HG03575 (cell line): ENCODE results near the gene TCHHL1.

ENCODE experiments used
- ATAC-seq: cut with Tn5 transposase; IDR thresholded peaks from one replicate; pipeline ENCODE4 v1.9.1; 2021; ENCODE audit not compliant: unreplicated experiment, insufficient number of reproducible peaks, low FRiP score; ENCODE audit errors: extremely low read depth

Gene TCHHL1

DNA sequence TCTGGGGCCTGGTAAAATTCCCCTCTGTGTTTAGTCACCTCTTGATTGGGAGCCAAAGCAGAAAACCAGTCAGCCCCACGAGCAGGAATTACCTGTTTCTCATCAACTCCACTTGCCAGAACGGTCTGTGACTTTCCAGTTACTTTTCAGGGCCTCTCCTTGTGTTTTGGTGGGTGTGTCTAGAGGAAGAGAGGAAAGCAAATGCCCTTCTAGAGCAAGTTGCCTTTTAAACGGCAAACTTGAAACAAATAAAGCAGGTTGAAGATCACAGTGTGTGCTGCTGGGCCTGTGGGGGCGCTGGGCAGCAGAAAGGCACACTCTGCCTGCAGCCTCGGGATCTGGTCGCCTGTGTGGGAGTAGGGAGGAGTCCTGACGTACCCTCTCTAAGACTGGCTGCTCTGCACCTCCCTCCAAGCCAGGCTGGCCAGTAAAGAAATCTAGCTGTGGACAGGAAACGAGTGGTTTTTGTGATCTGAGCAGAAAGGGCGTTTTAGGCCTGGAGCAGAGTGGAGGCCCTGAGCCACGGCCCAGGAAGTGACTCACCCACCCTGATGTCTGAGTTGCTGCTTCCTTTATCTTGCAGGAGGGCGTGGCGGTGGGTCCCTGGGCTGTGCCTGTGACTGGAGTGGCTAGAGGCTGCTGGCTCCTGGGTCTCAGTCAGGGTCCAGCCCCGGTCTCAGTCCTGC, 41.0 kb downstream of the TCHHL1 start:
- ATAC-seq = peak; percentile 92

- no peak for ATAC-seq
Observed at GRCh38 chr1:152047413-152047729, 41.5 kb downstream of the TCHHL1 start.

DNA sequence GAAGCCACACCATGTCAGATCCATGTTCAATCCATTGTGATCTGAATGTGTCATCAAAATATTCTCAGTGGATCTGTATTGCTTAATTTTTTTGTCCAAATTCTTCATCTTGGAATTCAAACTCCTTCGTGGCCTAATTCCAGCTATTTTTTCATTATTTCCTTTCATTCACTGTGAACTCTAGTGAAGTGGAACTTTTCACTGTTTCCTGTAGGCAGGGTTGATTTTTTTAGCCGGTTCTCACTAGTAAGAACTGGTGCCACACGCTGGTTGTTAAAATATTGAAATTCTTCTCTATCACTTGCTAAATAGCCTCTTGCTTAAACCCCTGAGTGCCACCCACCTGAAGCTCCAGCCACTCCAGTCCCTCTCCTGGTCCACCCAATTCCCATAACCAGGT, 44.5 kb downstream of the TCHHL1 start:
- no peak for ATAC-seq

DNA sequence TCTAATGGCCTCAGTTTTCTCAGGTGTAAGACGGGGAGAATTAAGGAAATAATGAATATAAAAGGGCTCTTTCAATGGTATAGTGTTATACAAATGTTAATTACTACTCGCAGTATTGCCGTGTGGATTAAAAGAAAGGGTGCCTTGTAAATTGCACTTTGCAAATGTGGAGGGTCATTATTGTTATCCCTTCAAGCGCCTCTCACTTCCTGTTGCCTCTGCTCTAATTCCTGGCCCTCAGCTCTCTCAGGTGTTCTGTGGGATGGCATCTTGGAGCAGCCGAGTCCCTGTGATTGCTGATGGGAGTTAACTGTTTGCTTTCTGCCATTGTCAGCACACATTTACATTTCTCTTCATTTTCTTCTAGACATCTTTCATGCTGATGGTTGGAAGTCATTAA, 45.0 kb downstream of the TCHHL1 start:
- ATAC-seq = no peak

DNA sequence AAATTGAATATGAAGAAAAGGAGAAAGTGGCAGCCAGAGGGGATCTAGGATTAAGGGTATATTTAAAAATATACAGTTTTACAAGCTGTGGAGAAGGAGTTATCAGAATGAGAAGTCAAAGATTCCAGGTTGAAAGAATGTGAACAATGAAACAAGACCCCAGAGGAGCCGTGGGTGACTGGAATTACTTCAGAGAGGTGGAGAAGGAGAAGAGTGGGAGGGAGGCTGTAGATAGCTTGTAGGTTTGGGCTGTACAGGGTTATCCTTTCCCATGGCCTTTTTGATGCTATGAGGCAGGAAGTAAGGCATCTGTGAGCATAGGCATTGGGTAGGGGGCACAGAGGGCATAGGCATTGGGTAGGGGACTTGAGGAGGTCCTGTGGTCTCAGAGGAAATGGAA, 46.8 kb downstream of the TCHHL1 start:
- no peak for ATAC-seq

DNA sequence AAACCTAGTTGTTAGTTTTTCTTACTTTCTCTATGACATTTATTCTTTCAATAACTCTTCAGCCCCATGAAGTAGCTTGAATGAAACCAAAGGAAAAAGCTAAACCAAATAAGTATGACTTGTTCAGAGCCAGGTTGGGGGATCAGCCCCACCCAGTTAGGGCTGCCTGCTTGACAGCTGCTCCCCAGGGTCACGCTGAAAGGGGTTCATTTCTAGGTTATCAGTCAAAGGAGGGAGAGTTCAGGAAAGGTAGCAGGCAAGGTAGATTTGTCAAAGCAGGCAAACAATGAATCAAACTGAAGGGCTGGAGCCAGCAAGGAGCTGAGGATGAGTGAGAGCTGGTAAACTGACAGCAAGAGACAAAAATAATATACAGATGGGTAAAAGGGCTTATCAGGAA, 49.0 kb downstream of the TCHHL1 start:
- no peak for ATAC-seq

GRCh38 chr1:152039461-152039860, 49.4 kb downstream of the TCHHL1 start:
- no peak for ATAC-seq

- ATAC-seq = no peak
Observed at GRCh38 chr1:152038871-152039270, 50.0 kb downstream of the TCHHL1 start.

- no peak for ATAC-seq
Observed at GRCh38 chr1:152036267-152037216, 52.3 kb downstream of the TCHHL1 start, which contains the start of gene S100A11. TSS of gene S100A11 (minus strand) at chr1:152037004. CDS start at chr1:152036915, 89 bp downstream.

GRCh38 chr1:152035539-152036266, 53.2 kb downstream of the TCHHL1 start:
- ATAC-seq = no peak

DNA sequence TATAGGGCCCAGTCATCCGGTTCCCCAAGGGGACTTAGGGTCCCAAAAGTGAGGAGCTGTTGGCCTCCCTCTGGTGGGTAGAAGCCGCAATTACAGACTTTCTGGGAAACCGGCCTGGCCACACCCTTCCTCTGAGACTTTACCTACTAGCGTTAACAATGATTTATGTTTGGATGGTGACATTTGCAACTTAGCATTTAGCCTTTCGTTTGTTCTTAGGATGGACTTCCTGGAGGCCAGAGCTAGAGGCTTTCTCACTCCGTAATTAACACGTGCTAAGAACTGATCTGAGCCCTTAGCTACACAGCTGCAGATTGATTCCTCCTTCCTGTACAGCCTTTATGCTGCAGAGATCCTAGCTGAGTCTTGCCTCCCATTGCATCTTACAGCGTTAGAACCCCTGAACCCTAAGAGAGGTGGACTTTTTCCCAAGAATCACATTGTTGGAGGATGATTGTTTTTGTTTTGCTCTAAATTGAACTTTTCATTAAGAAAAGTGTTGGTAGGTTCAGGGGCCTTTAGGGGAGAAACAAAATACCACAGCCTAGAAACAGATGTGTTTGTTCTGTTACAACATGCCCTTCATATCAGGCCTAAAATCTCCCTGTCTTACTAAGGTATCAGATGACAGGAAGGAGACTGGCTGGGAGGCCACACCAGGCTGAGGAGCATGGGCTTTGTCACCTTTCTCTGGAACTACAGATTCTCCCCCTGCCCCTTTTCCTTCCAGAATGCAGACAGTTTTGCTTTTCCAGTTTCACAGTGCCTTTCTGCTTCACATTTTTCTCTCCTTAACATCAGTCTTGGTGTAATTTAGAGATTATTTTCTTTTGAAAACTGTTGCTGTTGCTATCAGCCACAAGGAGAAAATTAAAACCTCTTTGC, 54.0 kb downstream of the TCHHL1 start:
- ATAC-seq = no peak

DNA sequence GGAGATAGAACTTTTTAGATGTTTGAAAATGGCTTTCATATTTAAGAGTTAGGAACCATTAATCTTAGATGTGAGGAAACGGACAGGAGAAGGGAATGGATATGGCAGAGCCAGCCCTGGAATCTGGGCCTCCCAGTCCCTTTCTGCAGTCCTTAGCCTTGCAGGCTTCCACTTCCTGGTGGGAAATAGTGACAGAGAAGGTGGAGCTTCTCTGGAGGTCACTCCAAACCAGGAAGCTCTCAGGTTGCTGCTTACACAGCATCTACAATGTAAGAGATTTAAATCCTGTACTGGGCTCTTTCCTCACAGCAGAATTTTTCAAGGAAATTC, 54.6 kb downstream of the TCHHL1 start:
- ATAC-seq = no peak
